ENCODE data around the gene MEFV.
"Not testable (repeated sequence)": the region's sequence is repeated elsewhere in the genome, so short reads cannot be mapped to it uniquely, and the experiment has no call there.

MEFV gene

GRCh38 chr16:3256146-3256865 lies at the start of gene MEFV:
Gene MEFV, minus strand, starts transcription at chr16:3256633. Its CDS starts 46 bp downstream, at chr16:3256587.
- no peak for DNase-seq (ENCODE audit: low read depth in 2 of 2)

- DNase-seq (ENCODE audit: low read depth in 2 of 2) = no peak
Observed at GRCh38 chr16:3306078-3306477, 49.6 kb upstream of the MEFV start.

DNA sequence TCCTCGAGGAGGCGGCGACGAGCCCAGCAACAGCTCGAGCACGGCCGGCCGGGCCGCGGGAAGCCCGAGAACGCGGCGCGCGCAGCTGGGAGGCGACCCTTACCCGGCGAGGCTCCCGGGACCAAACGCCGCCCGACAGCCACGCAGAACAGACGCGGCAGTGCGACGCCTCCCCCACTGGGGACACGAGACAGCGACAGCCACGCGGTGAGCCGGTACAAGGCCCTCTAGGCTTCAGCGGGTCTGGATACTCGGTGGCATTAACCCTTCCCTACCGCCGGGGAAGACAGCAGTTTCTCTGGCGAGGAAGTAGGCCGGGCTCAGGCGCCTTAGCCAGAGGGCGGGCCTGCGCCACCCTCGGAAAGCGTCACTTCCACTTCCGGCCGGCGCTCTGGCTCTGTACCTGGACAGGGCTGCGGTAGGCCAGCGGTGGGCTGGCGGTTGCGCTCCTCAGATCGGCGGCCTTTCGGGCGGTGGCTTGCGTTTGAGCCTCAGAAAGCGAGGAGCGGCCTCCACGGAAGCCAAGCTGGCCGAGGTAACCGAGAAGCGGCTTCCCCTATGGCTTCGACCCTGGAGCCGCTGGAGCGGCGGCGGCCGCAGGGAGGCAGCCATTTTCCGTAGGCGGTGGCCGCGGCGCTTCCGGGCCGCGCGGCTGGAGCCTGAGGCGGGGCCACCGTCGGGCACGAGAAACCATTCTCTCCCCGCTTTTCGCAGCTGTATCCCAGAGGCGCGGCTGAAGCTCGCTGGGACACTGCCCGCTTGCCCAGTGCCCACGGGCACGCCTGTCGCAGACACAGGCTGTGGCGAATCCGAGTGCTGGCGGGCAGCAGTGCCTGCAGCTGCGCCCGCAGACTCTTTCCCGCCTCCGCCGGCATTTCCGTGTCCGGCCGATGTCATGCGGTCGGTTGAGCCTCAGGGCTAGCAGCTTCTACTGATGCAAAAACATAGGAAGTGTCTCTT lies 49.0 kb upstream of the MEFV start, which contains the start of the genes TIGD7 and ZNF75A:
TSS of gene TIGD7 (minus strand) at position 322 of the 960 bp plus-strand sequence. CDS start 4,816 bp downstream, outside the sequence.
TSS of gene ZNF75A (plus strand) at position 389 of the 960 bp plus-strand sequence. CDS start 2,932 bp downstream, outside the sequence.
- DNase-seq (ENCODE audit: low read depth in 2 of 2) = peak; percentile 56 to 66

DNA sequence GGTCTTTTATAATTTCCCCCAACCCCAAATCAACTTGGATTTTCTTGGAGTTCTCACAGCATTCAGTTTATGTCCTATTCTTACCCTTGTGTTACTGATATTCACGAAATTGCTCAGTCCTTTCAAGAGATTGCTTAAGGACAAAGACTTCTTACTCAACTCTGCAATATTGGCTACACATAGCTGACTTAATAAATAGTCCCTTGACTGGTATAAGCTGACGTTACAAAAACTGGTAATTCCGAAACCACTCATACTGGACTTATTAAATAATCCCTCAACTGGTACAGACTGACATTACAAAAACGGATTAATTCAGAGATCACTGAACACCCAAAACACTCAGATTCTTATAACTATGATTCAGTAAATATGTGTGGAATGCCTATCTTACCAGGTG lies 47.9 kb upstream of the MEFV start:
- no peak for DNase-seq (ENCODE audit: low read depth in 2 of 2)

GRCh38 chr16:3295783-3296182 lies 39.4 kb upstream of the MEFV start:
- DNase-seq (ENCODE audit: low read depth in 2 of 2) = no peak

GRCh38 chr16:3295209-3295608 lies 38.8 kb upstream of the MEFV start:
- DNase-seq (ENCODE audit: low read depth in 2 of 2) = no peak

DNA sequence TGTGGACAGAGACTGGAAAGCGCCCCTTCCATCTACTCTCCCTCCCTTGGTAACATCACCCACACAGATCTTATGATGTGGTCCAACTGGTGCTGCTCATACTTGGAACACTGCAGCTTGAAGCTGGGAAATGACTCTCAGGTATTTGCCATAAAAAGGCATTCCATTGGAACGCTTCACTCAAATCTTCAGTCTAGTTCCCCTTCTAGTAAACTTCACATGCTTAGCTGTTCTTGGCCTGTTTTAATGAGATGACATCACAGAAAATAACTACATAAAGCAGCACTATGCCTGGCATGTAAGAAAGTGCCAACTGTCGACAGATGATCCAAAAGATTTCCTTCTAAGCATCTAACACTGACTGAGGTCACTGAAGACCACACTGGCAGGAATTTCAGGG lies 36.2 kb upstream of the MEFV start:
- no peak for DNase-seq (ENCODE audit: low read depth in 2 of 2)

DNA sequence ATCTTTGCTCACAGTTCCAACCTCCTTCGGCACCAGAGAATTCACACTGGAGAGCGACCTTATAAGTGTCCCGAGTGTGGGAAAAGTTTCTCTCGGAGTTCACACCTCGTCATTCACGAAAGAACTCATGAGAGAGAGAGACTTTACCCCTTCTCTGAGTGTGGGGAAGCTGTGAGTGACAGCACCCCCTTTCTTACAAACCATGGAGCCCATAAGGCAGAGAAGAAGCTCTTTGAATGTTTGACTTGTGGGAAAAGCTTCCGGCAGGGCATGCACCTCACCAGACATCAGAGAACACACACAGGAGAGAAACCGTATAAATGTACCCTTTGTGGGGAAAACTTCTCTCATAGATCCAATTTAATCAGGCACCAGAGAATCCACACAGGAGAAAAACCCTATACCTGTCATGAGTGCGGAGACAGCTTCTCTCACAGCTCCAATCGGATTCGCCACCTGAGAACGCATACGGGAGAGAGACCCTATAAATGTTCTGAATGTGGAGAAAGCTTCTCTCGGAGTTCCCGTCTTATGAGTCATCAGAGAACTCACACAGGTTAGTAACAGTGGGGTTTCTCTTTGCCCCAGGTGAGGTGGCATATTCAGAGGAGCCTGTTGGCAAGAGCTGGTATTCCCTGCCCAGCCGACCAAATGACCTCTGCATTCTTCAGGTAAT lies 33.7 kb upstream of the MEFV start:
- DNase-seq (ENCODE audit: low read depth in 2 of 2) = no peak

- DNase-seq (ENCODE audit: low read depth in 2 of 2) = no peak
Observed at GRCh38 chr16:3285131-3285530, 28.7 kb upstream of the MEFV start.

DNA sequence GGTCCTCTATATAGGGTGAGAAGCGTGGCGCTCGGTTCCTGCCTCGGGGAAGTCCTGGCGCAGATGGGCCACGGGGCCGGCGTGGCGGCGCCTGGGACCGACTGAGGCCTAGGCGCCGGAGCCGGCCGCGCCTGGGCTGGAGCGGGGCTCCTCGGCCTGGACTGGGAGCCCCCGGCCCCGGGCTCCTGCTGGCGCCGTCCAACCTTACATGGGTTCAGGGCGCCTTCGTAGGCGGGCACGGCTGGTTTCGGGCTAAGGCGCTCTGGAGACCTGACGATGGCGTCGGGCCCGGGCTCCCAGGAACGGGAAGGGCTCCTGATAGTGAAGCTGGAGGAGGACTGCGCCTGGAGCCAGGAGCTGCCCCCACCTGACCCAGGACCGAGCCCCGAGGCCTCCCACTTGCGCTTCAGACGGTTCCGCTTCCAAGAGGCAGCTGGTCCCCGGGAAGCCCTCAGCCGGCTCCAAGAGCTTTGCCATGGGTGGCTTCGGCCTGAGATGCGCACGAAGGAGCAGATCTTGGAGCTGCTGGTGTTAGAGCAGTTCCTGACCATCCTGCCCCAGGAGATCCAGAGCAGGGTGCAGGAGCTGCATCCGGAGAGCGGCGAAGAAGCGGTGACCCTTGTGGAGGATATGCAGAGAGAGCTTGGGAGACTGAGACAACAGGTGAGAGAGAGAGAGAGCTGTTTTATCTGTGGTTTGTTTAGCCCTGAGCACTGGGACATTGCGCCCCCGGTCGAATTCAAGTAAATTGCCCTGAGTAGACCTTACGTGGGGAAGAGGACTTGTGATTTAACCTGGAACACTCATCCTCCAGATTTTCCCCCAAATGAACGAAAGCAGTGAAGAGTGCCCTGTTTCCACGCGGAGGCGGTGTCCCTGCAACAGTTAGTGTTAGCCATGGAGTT lies 27.4 kb upstream of the MEFV start:
- no peak for DNase-seq (ENCODE audit: low read depth in 2 of 2)

GRCh38 chr16:3282730-3283542 lies 26.5 kb upstream of the MEFV start, which contains the start of gene ZNF263:
Gene ZNF263, plus strand, starts transcription at chr16:3283491. Its CDS starts 328 bp downstream, at chr16:3283819.
- DNase-seq (ENCODE audit: low read depth in 2 of 2) = peak; percentile 79 to 86

GRCh38 chr16:3282103-3282729 lies 25.8 kb upstream of the MEFV start:
- DNase-seq (ENCODE audit: low read depth in 2 of 2) = no peak

DNA sequence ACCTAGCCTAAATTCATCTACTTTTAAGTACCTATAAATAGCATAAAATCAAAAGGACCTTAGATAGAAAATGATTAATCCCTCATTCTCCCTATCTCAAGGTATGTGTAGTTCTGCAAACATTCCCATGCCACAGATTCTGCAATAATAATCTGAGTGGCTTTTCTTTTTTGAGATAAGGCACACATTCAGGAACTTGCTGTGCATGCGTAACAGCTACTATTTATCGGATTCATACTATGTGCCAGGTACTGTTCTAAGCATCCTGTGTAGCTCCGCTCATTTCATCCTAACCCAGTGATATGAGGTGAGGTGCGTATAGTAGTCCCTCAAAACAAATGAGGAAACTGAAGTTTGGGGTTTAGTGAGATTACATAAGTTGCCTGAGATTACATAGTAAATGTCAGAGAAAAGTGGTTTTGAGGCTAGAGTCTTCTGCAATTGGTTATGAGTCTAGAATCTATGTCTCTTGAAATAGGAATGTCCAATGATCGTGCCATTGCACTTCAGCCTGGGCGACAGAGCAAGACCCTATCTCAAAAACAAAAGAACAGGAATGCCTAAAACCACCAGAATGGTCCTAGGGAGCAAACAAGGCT lies 24.9 kb upstream of the MEFV start:
- DNase-seq (ENCODE audit: low read depth in 2 of 2) = no peak

GRCh38 chr16:3276679-3277078 lies 20.2 kb upstream of the MEFV start:
- no peak for DNase-seq (ENCODE audit: low read depth in 2 of 2)

GRCh38 chr16:3274947-3275346 lies 18.5 kb upstream of the MEFV start:
- DNase-seq (ENCODE audit: low read depth in 2 of 2) = no peak

- no peak for DNase-seq (ENCODE audit: low read depth in 2 of 2)
Observed at GRCh38 chr16:3274490-3274889, 18.1 kb upstream of the MEFV start.

GRCh38 chr16:3271281-3271680 lies 14.8 kb upstream of the MEFV start:
- DNase-seq (ENCODE audit: low read depth in 2 of 2) = not testable (repeated sequence)

GRCh38 chr16:3270718-3271117 lies 14.3 kb upstream of the MEFV start:
- not testable (repeated sequence) for DNase-seq (ENCODE audit: low read depth in 2 of 2)

- DNase-seq (ENCODE audit: low read depth in 2 of 2) = no peak
Observed at GRCh38 chr16:3268294-3268693, 11.9 kb upstream of the MEFV start.
